ENCODE data around the gene CCDC88A. TPM values are rescaled to one million over a fixed set of nuclear protein-coding genes. Genes with fewer than 3 reads are reported as not detected.
"Not testable (repeated sequence)": the region's sequence is repeated elsewhere in the genome, so short reads cannot be mapped to it uniquely, and the experiment has no call there.

Gene CCDC88A
- total and polyA plus RNA-seq, 2 experiments from 2014 or later: 30.4 to 32.4 TPM

GRCh38 chr2:55268288-55268906, 151.3 kb downstream of the CCDC88A start:
- Histone ChIP-seq H3K27me3 (replicated peaks; ENCODE audit: insufficient read depth) (no peaks in the 10 kb centered on the region), H3K9me2 (ENCODE audit: insufficient read depth) (no peaks in the 10 kb centered on the region), H3K36me3 (ENCODE audit: low read depth) (peaks cover 11% of the 10 kb centered on the region), H3K4me1 (ENCODE audit: insufficient read depth) (no peaks in the 10 kb centered on the region; the same call in none of the 2 replicates), H3K4me3 (peak overlapping the region; percentile 94), H3F3A (ENCODE audit: insufficient read depth) (no peaks in the 10 kb centered on the region), H4K20me1 (ENCODE audit: insufficient read depth) (no peaks in the 10 kb centered on the region), H2AFZ (peak overlapping the region; percentile 99), H3K27ac (peak overlapping the region; percentile 58), H3K4me2 (ENCODE audit: unreplicated experiment) (peak overlapping the region; percentile 80), H3K79me2 (ENCODE audit: insufficient read depth) (peaks cover 19% of the 10 kb centered on the region; the same call in 1 of the 2 replicates), H3K9ac (peak overlapping the region; percentile 92), H3K9me3 (ENCODE audit: low read depth) (no peaks in the 10 kb centered on the region)
- TF ChIP-seq EZH2 (IDR thresholded peaks at IDR 0.05; ENCODE audit: insufficient read depth, poor library complexity, severe bottlenecking) (no peak), EZH2phosphoT487 (IDR thresholded peaks at IDR 0.05; ENCODE audit: insufficient read depth, low read depth) (no peak)
- WGBS, 2 experiments (ENCODE audit: low coverage in 1 of 2, low lambda C conversion rate in 2 of 2, missing lambda C conversion rate in 2 of 2): 7 to 10% methylated on average over 13 of the region's 13 CpGs
- no peak for DNase-seq
- in situ Hi-C loops (cut with MboI): no loop called here

- H3K9me2 ChIP-seq (ENCODE audit: insufficient read depth); H3K4me1 ChIP-seq (ENCODE audit: insufficient read depth); H3K4me2 ChIP-seq (ENCODE audit: unreplicated experiment); H4K20me1 ChIP-seq (ENCODE audit: insufficient read depth); H3F3A ChIP-seq (ENCODE audit: insufficient read depth); H3K4me3 ChIP-seq; H3K9me3 ChIP-seq (ENCODE audit: low read depth); H3K79me2 ChIP-seq (ENCODE audit: insufficient read depth); in situ Hi-C loops (cut with MboI); H2AFZ ChIP-seq; H3K9ac ChIP-seq; H3K27ac ChIP-seq; DNase-seq; H3K27me3 ChIP-seq (replicated peaks; ENCODE audit: insufficient read depth): not testable (repeated sequence)
- H3K36me3 ChIP-seq (ENCODE audit: low read depth): peaks cover 39% of the 10 kb centered on the region
- WGBS, 2 experiments (ENCODE audit: low coverage in 1 of 2, low lambda C conversion rate in 2 of 2, missing lambda C conversion rate in 2 of 2): 97 to 99% methylated on average over 3 of the region's 3 CpGs
These were observed 160.1 kb downstream of the CCDC88A start for GRCh38 chr2:55259586-55259985.

- no peak for TF ChIP-seq EZH2phosphoT487 (IDR thresholded peaks at IDR 0.05; ENCODE audit: insufficient read depth, low read depth)
- no peak for TF ChIP-seq EZH2 (IDR thresholded peaks at IDR 0.05; ENCODE audit: insufficient read depth, poor library complexity, severe bottlenecking)
- H4K20me1 ChIP-seq (ENCODE audit: insufficient read depth): no peaks in the 10 kb centered on the region
- H3K36me3 ChIP-seq (ENCODE audit: low read depth): peaks cover 34% of the 10 kb centered on the region
These were observed 166.8 kb downstream of the CCDC88A start for GRCh38 chr2:55252832-55253231.

GRCh38 chr2:55247025-55247424, 172.6 kb downstream of the CCDC88A start:
- Histone ChIP-seq H3K4me3 (no peak overlapping the region), H3F3A (ENCODE audit: insufficient read depth) (0 out of 2 replicates have a peak, but pooled peaks cover 6% of the 10 kb centered on the region), H3K9me3 (ENCODE audit: low read depth) (no peaks in the 10 kb centered on the region), H3K27ac (no peak overlapping the region), H3K27me3 (replicated peaks; ENCODE audit: insufficient read depth) (no peaks in the 10 kb centered on the region), H4K20me1 (ENCODE audit: insufficient read depth) (no peaks in the 10 kb centered on the region), H3K4me2 (ENCODE audit: unreplicated experiment) (no peak overlapping the region), H3K4me1 (ENCODE audit: insufficient read depth) (no peaks in the 10 kb centered on the region), H3K9me2 (ENCODE audit: insufficient read depth) (no peaks in the 10 kb centered on the region), H3K36me3 (ENCODE audit: low read depth) (peaks cover 40% of the 10 kb centered on the region), H2AFZ (no peak overlapping the region), H3K9ac (no peak overlapping the region), H3K79me2 (ENCODE audit: insufficient read depth) (no peaks in the 10 kb centered on the region)
- in situ Hi-C loops (cut with MboI): no loop called here
- DNase-seq: no peak
- TF ChIP-seq EZH2 (IDR thresholded peaks at IDR 0.05; ENCODE audit: insufficient read depth, poor library complexity, severe bottlenecking) (no peak), EZH2phosphoT487 (IDR thresholded peaks at IDR 0.05; ENCODE audit: insufficient read depth, low read depth) (no peak)
- 89 to 90% methylated on average over 5 of the region's 5 CpGs for WGBS, 2 experiments (ENCODE audit: low coverage in 1 of 2, low lambda C conversion rate in 2 of 2, missing lambda C conversion rate in 2 of 2)

More at GRCh38 chr2:55252832-55253231, 166.8 kb downstream of the CCDC88A start:
- H3K9me2 ChIP-seq (ENCODE audit: insufficient read depth): no peaks in the 10 kb centered on the region
- H3K4me1 ChIP-seq (ENCODE audit: insufficient read depth): no peaks in the 10 kb centered on the region
- H3K27me3 ChIP-seq (replicated peaks; ENCODE audit: insufficient read depth): no peaks in the 10 kb centered on the region
- H3K79me2 ChIP-seq (ENCODE audit: insufficient read depth): no peaks in the 10 kb centered on the region
- H3F3A ChIP-seq (ENCODE audit: insufficient read depth): no peaks in the 10 kb centered on the region
- no peak overlapping the region for H3K4me2 ChIP-seq (ENCODE audit: unreplicated experiment)
- DNase-seq: no peak
- no peak overlapping the region for H3K4me3 ChIP-seq
- H2AFZ ChIP-seq: no peak overlapping the region
- H3K9ac ChIP-seq: no peak overlapping the region
- H3K27ac ChIP-seq: no peak overlapping the region
- in situ Hi-C loops (cut with MboI): no loop called here
- no peaks in the 10 kb centered on the region for H3K9me3 ChIP-seq (ENCODE audit: low read depth)
- WGBS, 2 experiments (ENCODE audit: low coverage in 1 of 2, low lambda C conversion rate in 2 of 2, missing lambda C conversion rate in 2 of 2): 81 to 86% methylated on average over 3 of the region's 3 CpGs
